HEK293 (cell line): ENCODE results near the gene IFT122.

Experiments
- CTCF ChIP-seq: fragments of 450-650 bp; formaldehyde crosslinking; IDR thresholded peaks from 2 replicates; pipeline ENCODE4 v1.5.1; 2016; ENCODE audit warnings: missing biosample characterization, missing genetic modification characterization
- REST ChIP-seq: fragments of 450-650 bp; formaldehyde crosslinking; IDR thresholded peaks from 2 replicates; pipeline ENCODE4 v1.5.1; 2016; ENCODE audit warnings: missing biosample characterization, missing genetic modification characterization
- ZNF121 ChIP-seq: fragments of 450-650 bp; formaldehyde crosslinking; IDR thresholded peaks from 2 replicates; pipeline ENCODE4 v1.5.1; 2016; ENCODE audit warnings: missing biosample characterization, missing genetic modification characterization
- ZNF266 ChIP-seq: fragments of 450-650 bp; formaldehyde crosslinking; IDR thresholded peaks from 2 replicates; pipeline ENCODE4 v1.5.1; 2016; ENCODE audit warnings: missing biosample characterization, missing genetic modification characterization, low read depth

DNA sequence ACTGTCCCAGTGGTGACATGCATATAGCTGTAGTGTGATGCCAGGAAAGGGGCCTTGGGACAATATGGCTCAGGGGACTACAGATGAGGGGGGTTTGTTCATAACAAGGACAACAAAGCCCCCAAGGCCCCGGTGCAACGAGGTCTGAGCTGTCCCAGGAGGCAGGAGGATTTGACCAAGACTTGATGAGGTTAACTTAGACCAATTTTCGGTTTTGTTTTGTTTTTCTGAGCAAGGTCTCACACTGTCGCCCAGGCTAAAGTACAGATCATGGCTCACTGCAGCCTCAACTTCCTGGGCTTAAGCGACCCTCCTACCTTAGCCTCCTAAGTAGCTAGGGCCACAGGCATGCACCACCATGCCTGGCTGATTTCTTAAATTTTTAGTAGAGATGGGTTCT is 35.4 kb upstream of the IFT122 start:
- TF ChIP-seq CTCF (tag by site-specific recombination): no peak
- no peak for TF ChIP-seq REST
- TF ChIP-seq ZNF121: no peak
- TF ChIP-seq ZNF266 (tag by site-specific recombination): no peak
